CD4-positive, alpha-beta T cell (primary cell): Measurements from ENCODE around the gene ADGRD1. TPM values are rescaled to one million over a fixed set of nuclear protein-coding genes. Genes with fewer than 3 reads are reported as not detected.

Source experiments
- ATAC-seq: fragments of 200-7000 bp; cut with Tn5 transposase; one replicate; pipeline ENCODE4 v1.10.0; 2022; ENCODE audit warnings: mild to moderate bottlenecking; ENCODE audit not compliant: poor library complexity
- CTCF ChIA-PET: fragments of 350-600 bp; sonication (Branson Sonifier 250); formaldehyde crosslinking; loops from one replicate; lab custom pipeline; 2021; ENCODE audit warnings: antibody characterized with exemption, inconsistent platforms; lab: Charles Lee
- POLR2A ChIA-PET: fragments of 350-600 bp; sonication (Branson Sonifier 250); formaldehyde crosslinking; loops from one replicate; lab custom pipeline; 2021; ENCODE audit warnings: antibody characterized with exemption, inconsistent platforms; lab: Charles Lee
- DNase-seq, 14 experiments: peaks; one replicate each; pipeline ENCODE4 v3.0.0-alpha.2; 2013 to 2020; ENCODE audit warnings: mixed read lengths in 2 of 14
- H3K27ac ChIP-seq, 2 donors: one replicate each; pipeline versions ENCODE4 v1.5.1 to v1.7.0; 2013; ENCODE audit warnings: low read length in 2 of 2, low read depth in 1 of 2, mild to moderate bottlenecking in 1 of 2
- H3K27me3 ChIP-seq, 2 experiments: 1 replicate in 1 of 2; 2 replicates in 1 of 2; pipeline versions ENCODE4 v1.6.1 to v1.7.0; 2013; ENCODE audit warnings: low read length in 2 of 2, control low read depth in 1 of 2, mild to moderate bottlenecking in 1 of 2, moderate library complexity in 1 of 2; ENCODE audit not compliant: insufficient read depth in 2 of 2, control insufficient read depth in 1 of 2
- H3K36me3 ChIP-seq: one replicate; pipeline ENCODE4 v1.6.1; 2013; ENCODE audit warnings: low read length, control low read depth; ENCODE audit not compliant: insufficient read depth
- H3K4me1 ChIP-seq: one replicate; pipeline ENCODE4 v1.6.1; 2013; ENCODE audit warnings: low read length, control low read depth; ENCODE audit not compliant: insufficient read depth
- H3K4me3 ChIP-seq: one replicate; pipeline ENCODE4 v1.5.1; 2013; ENCODE audit warnings: mild to moderate bottlenecking, low read length, moderate library complexity
- H3K9me3 ChIP-seq, 2 experiments: 1 replicate in 1 of 2; 2 replicates in 1 of 2; pipeline versions ENCODE4 v1.6.1 to v1.7.0; 2013; ENCODE audit warnings: low read length in 2 of 2, mild to moderate bottlenecking in 2 of 2, control low read depth in 1 of 2, moderate library complexity in 1 of 2; ENCODE audit not compliant: control insufficient read depth in 1 of 2, insufficient read depth in 1 of 2
- H3K27ac Mint-ChIP-seq: one replicate; pipeline ENCODE4 v1.8.0; 2020; ENCODE audit warnings: mixed read lengths
- H3K27me3 Mint-ChIP-seq: one replicate; pipeline ENCODE4 v1.8.0; 2021; ENCODE audit warnings: mixed read lengths
- H3K36me3 Mint-ChIP-seq: one replicate; pipeline ENCODE4 v1.8.0; 2021; ENCODE audit warnings: low read depth, mixed read lengths
- H3K4me1 Mint-ChIP-seq: one replicate; pipeline ENCODE4 v1.8.0; 2021; ENCODE audit warnings: low read depth, mixed read lengths
- H3K4me3 Mint-ChIP-seq: one replicate; pipeline ENCODE4 v1.8.0; 2020; ENCODE audit warnings: mild to moderate bottlenecking, mixed read lengths
- H3K9me3 Mint-ChIP-seq: one replicate; pipeline ENCODE4 v1.8.0; 2020; ENCODE audit warnings: mixed read lengths
- CTCF ChIP-seq: fragments of 200-600 bp; IDR thresholded peaks from one replicate; pipeline ENCODE4 v1.8.0; 2022; ENCODE audit warnings: antibody characterized with exemption, mild to moderate bottlenecking
- intact Hi-C, 2 experiments: fragments of 100-400 bp; cut with DNase I in 1 of 2; cut with micrococcal nuclease in 1 of 2; formaldehyde crosslinking; loops; one replicate each; pipeline versions ENCODE4 v1.15.1 to v1.9.0; 2023 to 2025; cut with DNase I, micrococcal nuclease
- total RNA-seq, 174 experiments: library from RNA in 2 of 174; stranded (reverse) in 2 of 174; gene quantifications; one replicate each; pipeline ENCODE4 v1.2.3 and lab custom pipeline; 2021 to 2026

ADGRD1 gene
- total RNA-seq, 2 experiments from 2014 or later = 0.22 TPM; not detected in 1

DNA sequence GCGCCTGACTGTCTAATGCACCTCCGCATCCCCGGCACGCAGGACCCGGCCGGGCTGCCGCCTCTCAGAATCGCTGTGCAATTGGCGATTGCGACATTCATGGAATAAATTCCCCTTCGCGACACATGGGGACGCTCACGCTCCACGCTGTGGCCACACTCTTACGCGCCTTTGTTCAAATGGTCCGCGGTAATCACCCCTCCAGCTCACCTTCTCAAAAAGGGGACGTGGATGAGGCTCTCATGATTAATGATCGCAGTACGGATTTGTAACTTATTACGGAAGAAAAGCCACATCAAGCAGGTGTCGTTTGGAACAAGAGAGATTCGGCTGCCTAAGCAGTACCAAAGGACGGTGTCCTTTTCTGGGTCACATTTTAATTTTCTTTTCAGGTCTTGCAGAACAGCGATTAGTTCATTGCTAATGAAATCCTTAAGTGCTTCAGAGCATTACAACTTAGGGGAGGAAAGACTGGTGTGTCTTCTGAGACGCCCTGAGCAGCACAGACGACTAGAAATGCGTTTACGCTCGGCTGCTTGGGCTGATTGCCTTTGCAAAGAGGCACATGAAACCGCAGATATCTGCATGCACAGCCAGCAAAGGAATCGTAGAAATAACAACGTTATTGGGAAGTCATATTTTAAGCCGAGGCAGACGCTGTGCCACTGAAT lies 37.3 kb upstream of the ADGRD1 start:
- CTCF ChIA-PET = no interaction called here

GRCh38 chr12:130917607-130918006 lies 36.1 kb upstream of the ADGRD1 start:
- no peaks in the 10 kb centered on the region for H3K36me3 Mint-ChIP-seq
- peaks cover 24 to 25% of the 10 kb centered on the region in 2 experiments for H3K27me3 ChIP-seq
- no peaks in the 10 kb centered on the region for H3K36me3 ChIP-seq
- DNase-seq (no peak), ATAC-seq (no peak)
- intact Hi-C loops = no loop called here
- CTCF ChIA-PET = no interaction called here
- H3K9me3 ChIP-seq = peaks cover 0 to 9% of the 10 kb centered on the region in 2 experiments
- H3K27ac Mint-ChIP-seq = no peak overlapping the region
- H3K27me3 Mint-ChIP-seq = peaks cover 80% of the 10 kb centered on the region
- H3K4me1 Mint-ChIP-seq = peaks cover 4% of the 10 kb centered on the region
- no peak for TF ChIP-seq CTCF
- no peak overlapping the region for H3K27ac ChIP-seq
- H3K4me3 ChIP-seq = no peak overlapping the region
- no peaks in the 10 kb centered on the region for H3K9me3 Mint-ChIP-seq
- H3K4me3 Mint-ChIP-seq = no peak overlapping the region
- peaks cover 4% of the 10 kb centered on the region for H3K4me1 ChIP-seq
- POLR2A ChIA-PET = no interaction called here

More for the DNA sequence above, 37.3 kb upstream of the ADGRD1 start:
- H3K4me3 ChIP-seq = no peak overlapping the region
- ATAC-seq = no peak
- H3K27me3 ChIP-seq = peaks cover 24 to 25% of the 10 kb centered on the region in 2 experiments
- H3K27ac ChIP-seq = no peak overlapping the region
- peaks cover 10% of the 10 kb centered on the region for H3K9me3 Mint-ChIP-seq
- no peak overlapping the region for H3K27ac Mint-ChIP-seq
- peaks cover 4% of the 10 kb centered on the region for H3K4me1 ChIP-seq
- intact Hi-C loops = no loop called here
- no peaks in the 10 kb centered on the region for H3K36me3 ChIP-seq
- peaks cover 76% of the 10 kb centered on the region for H3K27me3 Mint-ChIP-seq
- H3K36me3 Mint-ChIP-seq = no peaks in the 10 kb centered on the region
- peaks cover 4% of the 10 kb centered on the region for H3K4me1 Mint-ChIP-seq
- TF ChIP-seq CTCF = no peak
- H3K9me3 ChIP-seq = peaks cover 8 to 9% of the 10 kb centered on the region in 2 experiments
- DNase-seq = peak in 4 of 14 experiments; percentile 3 to 53 (median 28)
- H3K4me3 Mint-ChIP-seq = no peak overlapping the region
- POLR2A ChIA-PET = no interaction called here

GRCh38 chr12:130919086-130919485 lies 34.6 kb upstream of the ADGRD1 start:
- peaks cover 24 to 25% of the 10 kb centered on the region in 2 experiments for H3K27me3 ChIP-seq
- no peak overlapping the region for H3K27ac ChIP-seq
- H3K27me3 Mint-ChIP-seq = peaks cover 74% of the 10 kb centered on the region
- POLR2A ChIA-PET = no interaction called here
- H3K4me3 ChIP-seq = no peak overlapping the region
- DNase-seq (no peak), ATAC-seq (no peak)
- H3K4me1 Mint-ChIP-seq = peaks cover 4% of the 10 kb centered on the region
- no peaks in the 10 kb centered on the region for H3K36me3 Mint-ChIP-seq
- TF ChIP-seq CTCF = no peak
- no peaks in the 10 kb centered on the region for H3K9me3 Mint-ChIP-seq
- no peaks in the 10 kb centered on the region for H3K36me3 ChIP-seq
- intact Hi-C loops = no loop called here
- H3K4me3 Mint-ChIP-seq = no peak overlapping the region
- peaks cover 0 to 9% of the 10 kb centered on the region in 2 experiments for H3K9me3 ChIP-seq
- CTCF ChIA-PET = no interaction called here
- no peak overlapping the region for H3K27ac Mint-ChIP-seq
- peaks cover 4% of the 10 kb centered on the region for H3K4me1 ChIP-seq
